Lung (tissue), 12 donors: ENCODE results near the gene ANKRD44. TPM values are rescaled to one million over a fixed set of nuclear protein-coding genes. Genes with fewer than 3 reads are reported as not detected.

Experiments
- ATAC-seq: fragments of 200-7000 bp; cut with Tn5 transposase; one replicate; pipeline ENCODE4 v1.9.1; 2020; ENCODE audit warnings: moderate number of reproducible peaks; ENCODE audit not compliant: insufficient read depth, low FRiP score
- DNase-seq, 3 donors: peaks; one replicate each; pipeline ENCODE4 v3.0.0-alpha.2; 2013 to 2017
- H3K27ac ChIP-seq, 2 donors: one replicate each; pipeline ENCODE4 v1.5.1; 2013; ENCODE audit warnings: mild to moderate bottlenecking in 2 of 2, moderate library complexity in 2 of 2, control low read depth in 1 of 2, inconsistent platforms in 1 of 2, low read depth in 1 of 2, low read length in 1 of 2
- H3K27me3 ChIP-seq, 3 donors: one replicate each; pipeline ENCODE4 v1.5.1; 2013; ENCODE audit warnings: low read length in 2 of 3; ENCODE audit not compliant: control insufficient read depth in 3 of 3, insufficient read depth in 3 of 3
- H3K36me3 ChIP-seq, 4 donors: one replicate each; pipeline ENCODE4 v1.5.1; 2013; ENCODE audit warnings: low read length in 4 of 4, mild to moderate bottlenecking in 1 of 4, moderate library complexity in 1 of 4; ENCODE audit not compliant: control insufficient read depth in 4 of 4, insufficient read depth in 4 of 4
- H3K4me1 ChIP-seq, 5 donors: one replicate each; pipeline ENCODE4 v1.5.1; 2013; ENCODE audit warnings: low read length in 5 of 5, mild to moderate bottlenecking in 2 of 5, moderate library complexity in 1 of 5; ENCODE audit not compliant: control insufficient read depth in 5 of 5, insufficient read depth in 5 of 5
- H3K4me3 ChIP-seq: one replicate; pipeline ENCODE4 v1.5.1; 2013; ENCODE audit warnings: mild to moderate bottlenecking, control low read depth, moderate library complexity
- H3K9ac ChIP-seq, 2 donors: one replicate each; pipeline ENCODE4 v1.5.1; 2013; ENCODE audit warnings: low read length in 2 of 2, control low read depth in 1 of 2; ENCODE audit not compliant: insufficient read depth in 1 of 2
- H3K9me3 ChIP-seq, 4 donors: one replicate each; pipeline ENCODE4 v1.5.1; 2013; ENCODE audit warnings: low read length in 3 of 4, mild to moderate bottlenecking in 1 of 4, moderate library complexity in 1 of 4; ENCODE audit not compliant: control insufficient read depth in 4 of 4, insufficient read depth in 3 of 4
- WGBS, 2 donors: extraction: QIAGEN DNeasy Blood & Tissue Kit; methylation state at CpG; one replicate each; pipeline ENCODE4 v1.1.7; 2013; 5-methylcytosine and 5-hydroxymethylcytosine counted together
- polyA plus RNA-seq, 2 donors: library from polyadenylated mRNA; stranded (reverse); fragments of 200-250 nt; gene quantifications; one replicate each; pipeline ENCODE4 v1.2.1, GENCODE V29; 2013
- total RNA-seq, 2 donors: library from RNA; depleted of rRNA in 1 of 2; stranded (reverse); fragments of >200 nt in 1 of 2; gene quantifications; one replicate each; pipeline ENCODE4 v1.2.1, GENCODE V29; 2014 to 2021
- TF ChIP-seq, protein P1 (sequence below): IDR thresholded peaks from 2 replicates; pipeline ENCODE4 v1.5.1; 2012; ENCODE audit warnings: mild to moderate bottlenecking; ENCODE audit errors: control extremely low read depth, extremely low read depth
- donor health status: control.
- donor health status: control.
- donor health status: Bipolar disorder and iron deficiency.
- donor health status: healthy.
- donor health status: DM: yes; HTN: yes; CAD: no.

ANKRD44 gene
- total and polyA plus RNA-seq, 4 donors: 7.1 to 73.8 (median 20.3) TPM

- 94 to 97% methylated on average over 4 of the region's 4 CpGs for WGBS, 2 donors
- TF ChIP-seq, protein P1, sequence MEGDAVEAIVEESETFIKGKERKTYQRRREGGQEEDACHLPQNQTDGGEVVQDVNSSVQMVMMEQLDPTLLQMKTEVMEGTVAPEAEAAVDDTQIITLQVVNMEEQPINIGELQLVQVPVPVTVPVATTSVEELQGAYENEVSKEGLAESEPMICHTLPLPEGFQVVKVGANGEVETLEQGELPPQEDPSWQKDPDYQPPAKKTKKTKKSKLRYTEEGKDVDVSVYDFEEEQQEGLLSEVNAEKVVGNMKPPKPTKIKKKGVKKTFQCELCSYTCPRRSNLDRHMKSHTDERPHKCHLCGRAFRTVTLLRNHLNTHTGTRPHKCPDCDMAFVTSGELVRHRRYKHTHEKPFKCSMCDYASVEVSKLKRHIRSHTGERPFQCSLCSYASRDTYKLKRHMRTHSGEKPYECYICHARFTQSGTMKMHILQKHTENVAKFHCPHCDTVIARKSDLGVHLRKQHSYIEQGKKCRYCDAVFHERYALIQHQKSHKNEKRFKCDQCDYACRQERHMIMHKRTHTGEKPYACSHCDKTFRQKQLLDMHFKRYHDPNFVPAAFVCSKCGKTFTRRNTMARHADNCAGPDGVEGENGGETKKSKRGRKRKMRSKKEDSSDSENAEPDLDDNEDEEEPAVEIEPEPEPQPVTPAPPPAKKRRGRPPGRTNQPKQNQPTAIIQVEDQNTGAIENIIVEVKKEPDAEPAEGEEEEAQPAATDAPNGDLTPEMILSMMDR: no peak
- ATAC-seq: no peak
- no peak for DNase-seq
- Histone ChIP-seq H3K4me3 (no peak overlapping the region), H3K9me3 (no peaks in the 10 kb centered on the region), H3K4me1 (peaks cover 0 to 6% (median 0%) of the 10 kb centered on the region in 5 donors), H3K36me3 (peaks cover 0 to 23% (median 5%) of the 10 kb centered on the region in 4 donors), H3K9ac (no peak overlapping the region), H3K27ac (no peak overlapping the region), H3K27me3 (no peaks in the 10 kb centered on the region)
Observed at GRCh38 chr2:197078535-197078934, 232.0 kb downstream of the ANKRD44 start.

DNA sequence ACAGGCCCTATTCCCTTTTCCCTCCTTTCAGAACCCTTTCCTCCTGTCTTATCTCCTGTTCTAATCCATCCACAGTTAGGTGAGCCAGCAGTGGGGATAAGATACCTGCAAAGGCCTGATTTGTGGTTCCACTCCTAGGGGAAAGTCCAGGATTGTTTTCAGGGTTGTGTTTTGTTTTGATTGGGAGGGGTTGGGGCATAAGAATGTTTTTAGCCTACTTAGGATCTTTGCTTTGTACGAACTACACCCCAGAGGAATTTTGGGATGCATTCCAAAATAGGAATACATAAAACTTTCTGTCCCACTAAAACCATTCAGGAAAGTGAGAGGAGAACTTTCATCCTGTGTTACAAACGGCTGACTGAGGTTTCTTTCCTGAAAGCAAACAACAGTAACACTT lies 233.2 kb downstream of the ANKRD44 start:
- Histone ChIP-seq H3K4me1 (peaks cover 0 to 6% (median 0%) of the 10 kb centered on the region in 5 donors), H3K27ac (no peak overlapping the region), H3K4me3 (no peak overlapping the region), H3K9me3 (no peaks in the 10 kb centered on the region), H3K36me3 (peaks cover 0 to 19% (median 5%) of the 10 kb centered on the region in 4 donors), H3K9ac (no peak overlapping the region), H3K27me3 (no peaks in the 10 kb centered on the region)
- WGBS, 2 donors: 46 to 77% methylated on average over 2 of the region's 2 CpGs
- ATAC-seq (no peak), DNase-seq (no peak)
- TF ChIP-seq, protein P1: no peak

GRCh38 chr2:197076652-197077051 lies 233.9 kb downstream of the ANKRD44 start:
- DNase-seq (no peak), ATAC-seq (no peak)
- H3K4me1 ChIP-seq: peaks cover 0 to 7% (median 0%) of the 10 kb centered on the region in 5 donors
- H3K9ac ChIP-seq: no peak overlapping the region
- no peak overlapping the region for H3K4me3 ChIP-seq
- TF ChIP-seq, protein P1: no peak
- H3K27ac ChIP-seq: no peak overlapping the region
- no peaks in the 10 kb centered on the region for H3K9me3 ChIP-seq
- no peaks in the 10 kb centered on the region for H3K27me3 ChIP-seq
- WGBS, 2 donors: 0% methylated on average over 1 of the region's 1 CpG
- peaks cover 0 to 17% (median 5%) of the 10 kb centered on the region in 4 donors for H3K36me3 ChIP-seq

- ATAC-seq (no peak), DNase-seq (no peak)
- Histone ChIP-seq H3K4me3 (no peak overlapping the region), H3K36me3 (peaks cover 0 to 17% (median 4%) of the 10 kb centered on the region in 4 donors), H3K9ac (no peak overlapping the region), H3K27me3 (no peaks in the 10 kb centered on the region), H3K27ac (no peak overlapping the region), H3K4me1 (peaks cover 0 to 6% (median 0%) of the 10 kb centered on the region in 5 donors), H3K9me3 (no peaks in the 10 kb centered on the region)
- WGBS, 2 donors: 95 to 98% methylated on average over 7 of the region's 7 CpGs
- TF ChIP-seq, protein P1: no peak
Observed at GRCh38 chr2:197075754-197076337, 234.7 kb downstream of the ANKRD44 start.
